Hepatocyte (in vitro differentiated cells): ENCODE results near the gene MEF2D. TPM values are rescaled to one million over a fixed set of nuclear protein-coding genes. Genes with fewer than 3 reads are reported as not detected.

Experiments used
- DNase-seq: peaks from one replicate; pipeline ENCODE4 v3.0.0-alpha.2; 2016; ENCODE audit warnings: low spot score
- H2AFZ ChIP-seq: fragments of 200-600 bp; sonication (generic); 2 replicates; pipeline ENCODE4 v1.6.0; 2016; ENCODE audit warnings: antibody characterized with exemption, mild to moderate bottlenecking
- H3K27ac ChIP-seq: fragments of 200-600 bp; sonication (generic); 2 replicates; pipeline ENCODE4 v1.5.1; 2016; ENCODE audit warnings: mild to moderate bottlenecking
- H3K27me3 ChIP-seq: fragments of 200-600 bp; sonication (generic); 2 replicates; pipeline ENCODE4 v1.6.1; 2016
- H3K36me3 ChIP-seq: fragments of 200-600 bp; sonication (generic); replicated peaks from 2 replicates; pipeline ENCODE4 v1.5.1; 2016; ENCODE audit warnings: low read depth; ENCODE audit not compliant: insufficient read depth
- H3K4me1 ChIP-seq: fragments of 200-600 bp; sonication (generic); 2 replicates; pipeline ENCODE4 v1.5.1; 2016; ENCODE audit warnings: mild to moderate bottlenecking, moderate library complexity; ENCODE audit not compliant: insufficient read depth
- H3K4me2 ChIP-seq: fragments of 200-600 bp; sonication (generic); 2 replicates; pipeline ENCODE4 v1.6.0; 2016
- H3K4me3 ChIP-seq: fragments of 200-600 bp; sonication (generic); 2 replicates; pipeline ENCODE4 v1.5.1; 2016; ENCODE audit warnings: mild to moderate bottlenecking
- H3K79me2 ChIP-seq: fragments of 200-600 bp; sonication (generic); 2 replicates; pipeline ENCODE4 v1.6.0; 2017; ENCODE audit warnings: mild to moderate bottlenecking
- H3K9me2 ChIP-seq: fragments of 200-600 bp; sonication (generic); replicated peaks from 2 replicates; pipeline ENCODE4 v1.6.0; 2017; ENCODE audit warnings: mild to moderate bottlenecking; ENCODE audit not compliant: insufficient read depth
- H3K9me3 ChIP-seq: fragments of 200-600 bp; sonication (generic); 2 replicates; pipeline ENCODE4 v1.5.1; 2016; ENCODE audit warnings: low read depth, mild to moderate bottlenecking
- H4K20me1 ChIP-seq: fragments of 200-600 bp; sonication (generic); 2 replicates; pipeline ENCODE4 v1.6.0; 2016; ENCODE audit warnings: mild to moderate bottlenecking; ENCODE audit not compliant: insufficient read depth, poor library complexity, severe bottlenecking
- EZH2 ChIP-seq: fragments of 200-600 bp; sonication (generic); IDR thresholded peaks from 2 replicates; pipeline ENCODE4 v1.6.1; 2016; ENCODE audit warnings: antibody characterized with exemption, mild to moderate bottlenecking, borderline replicate concordance
- EZH2phosphoT487 ChIP-seq: fragments of 200-600 bp; sonication (generic); IDR thresholded peaks from one replicate; pipeline ENCODE4 v1.6.1; 2018; ENCODE audit warnings: antibody characterized with exemption, mild to moderate bottlenecking, low read depth, moderate library complexity; ENCODE audit not compliant: unreplicated experiment, severe bottlenecking
- WGBS: methylation state at CpG from one replicate; pipeline ENCODE4 v1.1.6; 2016; ENCODE audit warnings: low lambda C conversion rate; ENCODE audit errors: missing lambda C conversion rate; 5-methylcytosine and 5-hydroxymethylcytosine counted together
- polyA plus RNA-seq: library from polyadenylated mRNA; unstranded; fragments of >200 nt; fragmentation: Nextera tagmentation; extraction: Ambion mirVana; gene quantifications from 2 replicates; pipeline ENCODE4 v1.2.1, GENCODE V29; 2016
- total RNA-seq: library from RNA; depleted of rRNA; stranded (reverse); fragments of >200 nt; gene quantifications from 2 replicates; pipeline ENCODE4 v1.2.3, GENCODE V29; 2014
- TF ChIP-seq, protein P1 (sequence below): fragments of 200-600 bp; sonication (generic); IDR thresholded peaks from 2 replicates; pipeline ENCODE4 v1.5.1; 2016; ENCODE audit warnings: antibody characterized with exemption, mild to moderate bottlenecking; ENCODE audit not compliant: poor library complexity

The MEF2D gene
- total and polyA plus RNA-seq, 2 experiments from 2014 or later, result 20.1 to 25.1 TPM

DNA sequence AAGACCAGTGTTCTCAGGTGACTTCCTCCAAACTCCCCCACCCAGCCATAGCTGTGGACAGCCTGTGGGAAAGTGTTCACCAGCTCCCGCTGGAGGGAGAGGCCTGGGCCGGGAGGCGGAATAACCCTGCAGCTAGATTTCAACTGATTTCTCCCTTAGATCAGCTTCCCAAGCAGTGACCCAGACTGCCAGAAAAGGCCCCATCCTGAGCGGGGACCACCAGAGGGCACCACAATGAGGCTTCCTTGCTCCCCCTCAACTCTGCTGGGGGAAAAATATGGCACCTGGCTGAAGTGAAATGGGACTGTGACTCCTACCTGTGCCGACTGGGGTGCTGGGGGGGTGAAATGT, 80.7 kb downstream of the MEF2D start:
- H3K4me1 ChIP-seq, result peaks cover 16% of the 10 kb centered on the region
- H3K4me2 ChIP-seq, result peak overlapping the region; percentile 88
- no peaks in the 10 kb centered on the region for H3K36me3 ChIP-seq
- no peak overlapping the region for H3K4me3 ChIP-seq
- H3K9me2 ChIP-seq, result no peaks in the 10 kb centered on the region
- H3K27me3 ChIP-seq, result peaks cover 100% of the 10 kb centered on the region
- 11% methylated on average over 5 of the region's 5 CpGs for WGBS
- TF ChIP-seq, protein P1, sequence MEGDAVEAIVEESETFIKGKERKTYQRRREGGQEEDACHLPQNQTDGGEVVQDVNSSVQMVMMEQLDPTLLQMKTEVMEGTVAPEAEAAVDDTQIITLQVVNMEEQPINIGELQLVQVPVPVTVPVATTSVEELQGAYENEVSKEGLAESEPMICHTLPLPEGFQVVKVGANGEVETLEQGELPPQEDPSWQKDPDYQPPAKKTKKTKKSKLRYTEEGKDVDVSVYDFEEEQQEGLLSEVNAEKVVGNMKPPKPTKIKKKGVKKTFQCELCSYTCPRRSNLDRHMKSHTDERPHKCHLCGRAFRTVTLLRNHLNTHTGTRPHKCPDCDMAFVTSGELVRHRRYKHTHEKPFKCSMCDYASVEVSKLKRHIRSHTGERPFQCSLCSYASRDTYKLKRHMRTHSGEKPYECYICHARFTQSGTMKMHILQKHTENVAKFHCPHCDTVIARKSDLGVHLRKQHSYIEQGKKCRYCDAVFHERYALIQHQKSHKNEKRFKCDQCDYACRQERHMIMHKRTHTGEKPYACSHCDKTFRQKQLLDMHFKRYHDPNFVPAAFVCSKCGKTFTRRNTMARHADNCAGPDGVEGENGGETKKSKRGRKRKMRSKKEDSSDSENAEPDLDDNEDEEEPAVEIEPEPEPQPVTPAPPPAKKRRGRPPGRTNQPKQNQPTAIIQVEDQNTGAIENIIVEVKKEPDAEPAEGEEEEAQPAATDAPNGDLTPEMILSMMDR, result peak; percentile 19
- TF ChIP-seq EZH2, result no peak
- DNase-seq, result no peak
- H3K27ac ChIP-seq, result no peak overlapping the region
- H4K20me1 ChIP-seq, result no peaks in the 10 kb centered on the region
- peak overlapping the region; percentile 11 for H2AFZ ChIP-seq
- no peaks in the 10 kb centered on the region for H3K9me3 ChIP-seq
- no peaks in the 10 kb centered on the region for H3K79me2 ChIP-seq

DNA sequence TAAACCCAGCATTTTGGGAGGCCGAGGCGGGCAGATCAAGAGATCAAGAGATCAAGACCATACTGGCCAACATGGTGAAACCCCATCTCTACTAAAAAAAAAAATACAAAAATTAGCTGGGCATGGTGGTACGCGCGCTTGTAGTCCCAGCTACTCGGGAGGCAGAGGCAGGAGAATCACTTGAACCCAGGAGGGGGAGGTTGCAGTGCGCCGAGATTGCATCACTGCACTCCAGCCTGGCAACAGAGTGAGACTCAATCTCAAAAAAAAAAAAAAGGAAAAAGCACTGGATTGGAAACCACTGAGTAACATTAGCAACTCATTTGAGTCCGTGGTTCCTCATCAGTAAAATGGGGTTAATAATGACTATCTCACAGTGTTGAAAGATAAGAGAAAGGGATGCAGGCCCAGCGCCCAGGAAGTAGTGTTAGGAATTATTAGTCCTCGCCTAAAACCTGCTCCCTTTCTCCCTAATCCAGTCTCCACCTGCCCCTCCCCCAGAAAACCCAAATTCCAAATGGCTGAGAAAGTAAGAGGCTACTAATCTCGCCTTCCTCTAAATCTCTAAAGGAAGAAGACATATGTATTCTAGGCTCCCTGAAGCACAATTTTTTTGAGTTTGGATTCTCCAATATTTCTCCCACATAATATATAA, 82.0 kb downstream of the MEF2D start:
- H4K20me1 ChIP-seq, result no peaks in the 10 kb centered on the region
- no peak overlapping the region for H3K4me3 ChIP-seq
- no peak overlapping the region for H3K27ac ChIP-seq
- no peaks in the 10 kb centered on the region for H3K9me3 ChIP-seq
- DNase-seq, result no peak
- H3K36me3 ChIP-seq, result no peaks in the 10 kb centered on the region
- no peak overlapping the region for H2AFZ ChIP-seq
- no peak overlapping the region for H3K4me2 ChIP-seq
- H3K79me2 ChIP-seq, result no peaks in the 10 kb centered on the region
- no peaks in the 10 kb centered on the region for H3K9me2 ChIP-seq
- H3K4me1 ChIP-seq, result peaks cover 16% of the 10 kb centered on the region
- WGBS, result 84% methylated on average over 12 of the region's 12 CpGs
- H3K27me3 ChIP-seq, result peaks cover 96% of the 10 kb centered on the region
- TF ChIP-seq EZH2phosphoT487, result no peak
- TF ChIP-seq, protein P1, result no peak
- TF ChIP-seq EZH2, result no peak

DNA sequence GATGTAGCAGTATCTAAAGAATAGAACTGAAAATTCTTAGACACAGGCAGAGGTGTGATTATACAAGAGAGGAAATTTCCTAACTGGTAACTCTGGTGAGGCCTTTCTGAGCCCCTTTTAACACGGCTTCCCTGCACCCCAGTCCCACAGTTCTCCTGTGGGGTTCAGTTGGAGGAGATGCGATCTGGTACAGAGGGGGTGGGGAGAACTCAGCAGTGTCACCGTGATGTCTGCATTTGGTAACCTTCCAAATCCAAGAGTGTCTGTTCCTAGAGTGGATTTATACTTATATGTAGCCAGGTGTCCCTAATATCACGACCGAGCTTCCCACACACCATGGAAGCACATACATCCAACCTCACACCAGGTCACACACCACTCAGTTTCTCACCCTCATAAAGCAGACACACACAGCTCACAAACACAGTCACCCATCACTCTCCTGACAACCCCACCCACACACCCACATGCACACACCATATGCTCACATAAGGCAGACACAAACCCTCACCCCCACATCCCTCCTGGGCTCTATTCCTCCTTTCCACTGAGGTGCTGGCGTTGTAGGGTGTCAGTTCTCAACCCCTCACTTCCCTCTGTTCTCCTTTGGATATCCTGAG, 83.1 kb downstream of the MEF2D start:
- Histone ChIP-seq H3K9me2 (no peaks in the 10 kb centered on the region), H3K9me3 (no peaks in the 10 kb centered on the region), H2AFZ (no peak overlapping the region), H4K20me1 (no peaks in the 10 kb centered on the region), H3K27me3 (peaks cover 88% of the 10 kb centered on the region), H3K4me2 (no peak overlapping the region), H3K36me3 (no peaks in the 10 kb centered on the region), H3K4me1 (peaks cover 16% of the 10 kb centered on the region), H3K79me2 (no peaks in the 10 kb centered on the region), H3K4me3 (no peak overlapping the region), H3K27ac (no peak overlapping the region)
- 90% methylated on average over 6 of the region's 6 CpGs for WGBS
- DNase-seq, result no peak
- no peak for TF ChIP-seq EZH2phosphoT487
- TF ChIP-seq, protein P1, result no peak
- TF ChIP-seq EZH2, result no peak
